Muscle layer of colon (tissue), 2 donors: ENCODE measurements around the gene PPL.
A peak's percentile ranks its signal among the peaks of the same experiment; 100 is the strongest.

Source experiments
- H3K27ac ChIP-seq: one replicate; pipeline ENCODE4 v1.7.0; 2013; ENCODE audit warnings: low read depth, mild to moderate bottlenecking, low read length, moderate library complexity
- H3K27me3 ChIP-seq, 2 donors: one replicate each; pipeline ENCODE4 v1.7.0; 2013; ENCODE audit warnings: low read length in 2 of 2, mild to moderate bottlenecking in 2 of 2; ENCODE audit not compliant: insufficient read depth in 2 of 2, control insufficient read depth in 1 of 2
- H3K36me3 ChIP-seq: one replicate; pipeline ENCODE4 v1.7.0; 2013; ENCODE audit warnings: mild to moderate bottlenecking, low read length; ENCODE audit not compliant: insufficient read depth
- H3K4me1 ChIP-seq: one replicate; pipeline ENCODE4 v1.7.0; 2013; ENCODE audit warnings: mild to moderate bottlenecking, low read length; ENCODE audit not compliant: insufficient read depth
- H3K4me3 ChIP-seq, 2 donors: one replicate each; pipeline ENCODE4 v1.7.0; 2013; ENCODE audit warnings: low read length in 2 of 2, low read depth in 1 of 2, mild to moderate bottlenecking in 1 of 2, moderate library complexity in 1 of 2
- H3K9ac ChIP-seq: one replicate; pipeline ENCODE4 v1.7.0; 2013; ENCODE audit warnings: low read length
- H3K9me3 ChIP-seq: one replicate; pipeline ENCODE4 v1.7.0; 2013; ENCODE audit warnings: mild to moderate bottlenecking, low read length
- donor health status: abdominal sarcoma.
- donor health status: Adenocarcinoma of cecum.

Gene PPL

GRCh38 chr16:4927661-4928060 lies 9.3 kb downstream of the PPL start:
- Histone ChIP-seq H3K36me3 (no peaks in the 10 kb centered on the region), H3K9ac (no peak overlapping the region), H3K27ac (no peak overlapping the region), H3K4me1 (no peaks in the 10 kb centered on the region), H3K27me3 (no peaks in the 10 kb centered on the region), H3K9me3 (peaks cover 7% of the 10 kb centered on the region), H3K4me3 (no peak overlapping the region)

GRCh38 chr16:4926928-4927327 lies 10.0 kb downstream of the PPL start:
- H3K27ac ChIP-seq: no peak overlapping the region
- no peaks in the 10 kb centered on the region for H3K36me3 ChIP-seq
- peaks cover 7% of the 10 kb centered on the region for H3K9me3 ChIP-seq
- no peak overlapping the region for H3K9ac ChIP-seq
- no peaks in the 10 kb centered on the region for H3K4me1 ChIP-seq
- no peaks in the 10 kb centered on the region for H3K27me3 ChIP-seq
- peak overlapping the region in 1 of 2 donors; percentile 26 for H3K4me3 ChIP-seq

GRCh38 chr16:4925791-4926190 lies 11.2 kb downstream of the PPL start:
- no peak overlapping the region for H3K9ac ChIP-seq
- H3K4me1 ChIP-seq: no peaks in the 10 kb centered on the region
- H3K36me3 ChIP-seq: no peaks in the 10 kb centered on the region
- H3K27me3 ChIP-seq: no peaks in the 10 kb centered on the region
- no peak overlapping the region for H3K27ac ChIP-seq
- peaks cover 7% of the 10 kb centered on the region for H3K9me3 ChIP-seq
- no peak overlapping the region for H3K4me3 ChIP-seq

- Histone ChIP-seq H3K27ac (no peak overlapping the region), H3K4me3 (no peak overlapping the region), H3K9ac (no peak overlapping the region), H3K9me3 (peaks cover 7% of the 10 kb centered on the region), H3K27me3 (no peaks in the 10 kb centered on the region), H3K36me3 (no peaks in the 10 kb centered on the region), H3K4me1 (no peaks in the 10 kb centered on the region)
Observed at GRCh38 chr16:4925293-4925607, 11.7 kb downstream of the PPL start.

- Histone ChIP-seq H3K9me3 (peaks cover 7% of the 10 kb centered on the region), H3K27ac (no peak overlapping the region), H3K36me3 (no peaks in the 10 kb centered on the region), H3K9ac (no peak overlapping the region), H3K4me3 (no peak overlapping the region), H3K27me3 (no peaks in the 10 kb centered on the region), H3K4me1 (no peaks in the 10 kb centered on the region)
Observed at GRCh38 chr16:4924593-4925292, 12.2 kb downstream of the PPL start.

- Histone ChIP-seq H3K4me1 (no peaks in the 10 kb centered on the region), H3K27me3 (no peaks in the 10 kb centered on the region), H3K9ac (no peak overlapping the region), H3K27ac (no peak overlapping the region), H3K36me3 (no peaks in the 10 kb centered on the region), H3K9me3 (peaks cover 7% of the 10 kb centered on the region), H3K4me3 (no peak overlapping the region)
Observed at GRCh38 chr16:4923853-4924252, 13.1 kb downstream of the PPL start.

DNA sequence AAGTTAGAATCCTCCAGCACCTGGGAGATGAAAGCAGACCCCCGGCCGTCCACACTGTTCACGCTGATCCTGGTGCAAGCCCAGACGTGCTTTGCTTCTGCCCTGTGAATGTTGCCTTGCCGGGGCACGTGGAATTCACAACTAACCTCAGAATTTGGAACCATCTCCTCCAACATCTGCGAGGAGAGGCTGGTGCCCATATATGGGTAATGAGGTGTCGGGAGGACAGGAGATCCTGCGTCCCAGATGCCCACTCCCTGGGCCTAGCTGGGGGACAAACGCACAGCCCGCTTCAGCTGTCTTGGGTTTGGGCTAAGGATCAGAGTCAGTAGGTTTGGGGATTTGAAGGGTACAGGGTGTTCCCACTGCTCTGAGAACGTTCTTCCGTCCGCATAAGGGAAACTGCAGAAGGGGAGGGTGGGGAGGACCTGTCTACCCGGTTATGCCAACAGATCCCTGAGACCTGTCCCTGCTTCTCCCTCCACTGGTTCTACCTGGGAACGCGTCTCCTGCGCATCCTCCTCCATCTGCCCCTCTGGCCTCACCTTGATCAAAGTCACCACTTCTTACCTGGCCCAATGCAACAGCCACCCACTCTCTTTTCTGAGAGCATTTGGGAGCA lies 14.1 kb downstream of the PPL start:
- Histone ChIP-seq H3K9ac (no peak overlapping the region), H3K9me3 (peaks cover 7% of the 10 kb centered on the region), H3K4me3 (no peak overlapping the region), H3K27me3 (no peaks in the 10 kb centered on the region), H3K36me3 (no peaks in the 10 kb centered on the region), H3K27ac (no peak overlapping the region), H3K4me1 (no peaks in the 10 kb centered on the region)

- no peak overlapping the region for H3K27ac ChIP-seq
- H3K9me3 ChIP-seq: no peaks in the 10 kb centered on the region
- H3K4me1 ChIP-seq: no peaks in the 10 kb centered on the region
- H3K4me3 ChIP-seq: no peak overlapping the region
- H3K27me3 ChIP-seq: no peaks in the 10 kb centered on the region
- no peak overlapping the region for H3K9ac ChIP-seq
- no peaks in the 10 kb centered on the region for H3K36me3 ChIP-seq
Observed at GRCh38 chr16:4920826-4921225, 16.1 kb downstream of the PPL start.

- Histone ChIP-seq H3K9me3 (no peaks in the 10 kb centered on the region), H3K4me3 (no peak overlapping the region), H3K4me1 (no peaks in the 10 kb centered on the region), H3K27ac (no peak overlapping the region), H3K9ac (no peak overlapping the region), H3K27me3 (no peaks in the 10 kb centered on the region), H3K36me3 (no peaks in the 10 kb centered on the region)
Observed at GRCh38 chr16:4918781-4919251, 18.1 kb downstream of the PPL start.

- H3K27me3 ChIP-seq: no peaks in the 10 kb centered on the region
- no peak overlapping the region for H3K27ac ChIP-seq
- no peak overlapping the region for H3K9ac ChIP-seq
- no peaks in the 10 kb centered on the region for H3K36me3 ChIP-seq
- no peaks in the 10 kb centered on the region for H3K9me3 ChIP-seq
- no peak overlapping the region for H3K4me3 ChIP-seq
- H3K4me1 ChIP-seq: no peaks in the 10 kb centered on the region
Observed at GRCh38 chr16:4917117-4917516, 19.8 kb downstream of the PPL start.

- H3K4me1 ChIP-seq: no peaks in the 10 kb centered on the region
- no peaks in the 10 kb centered on the region for H3K9me3 ChIP-seq
- H3K27ac ChIP-seq: no peak overlapping the region
- no peaks in the 10 kb centered on the region for H3K27me3 ChIP-seq
- H3K4me3 ChIP-seq: no peak overlapping the region
- no peaks in the 10 kb centered on the region for H3K36me3 ChIP-seq
- H3K9ac ChIP-seq: no peak overlapping the region
Observed at GRCh38 chr16:4915226-4915761, 21.7 kb downstream of the PPL start.
